Skeletal muscle satellite cell (primary cell): ENCODE data around the gene HDAC5.
A peak's percentile ranks its signal among the peaks of the same experiment; 100 is the strongest.
"Not testable (repeated sequence)": the region's sequence is repeated elsewhere in the genome, so short reads cannot be mapped to it uniquely, and the experiment has no call there.

Experiments used
- H3K27me3 ChIP-seq: 2 replicates; pipeline ENCODE4 v1.7.0; 2013; ENCODE audit warnings: low read length; ENCODE audit not compliant: control insufficient read depth, insufficient read depth
- H3K36me3 ChIP-seq: 2 replicates; pipeline ENCODE4 v1.7.0; 2013; ENCODE audit warnings: mild to moderate bottlenecking, control low read depth, low read length; ENCODE audit not compliant: insufficient read depth
- H3K4me1 ChIP-seq: 2 replicates; pipeline ENCODE4 v1.7.0; 2013; ENCODE audit warnings: low read length; ENCODE audit not compliant: control insufficient read depth, insufficient read depth
- H3K4me2 ChIP-seq: 2 replicates; pipeline ENCODE4 v1.7.0; 2013; ENCODE audit warnings: mild to moderate bottlenecking, low read length
- H3K4me3 ChIP-seq: 2 replicates; pipeline ENCODE4 v1.7.0; 2013; ENCODE audit warnings: low read length
- H3K9ac ChIP-seq: 2 replicates; pipeline ENCODE4 v1.7.0; 2013; ENCODE audit warnings: mild to moderate bottlenecking, low read depth, low read length, moderate library complexity
- H3K9me3 ChIP-seq: replicated peaks from 2 replicates; pipeline ENCODE4 v1.7.0; 2013; ENCODE audit warnings: mild to moderate bottlenecking, control low read depth, low read length

The HDAC5 gene

DNA sequence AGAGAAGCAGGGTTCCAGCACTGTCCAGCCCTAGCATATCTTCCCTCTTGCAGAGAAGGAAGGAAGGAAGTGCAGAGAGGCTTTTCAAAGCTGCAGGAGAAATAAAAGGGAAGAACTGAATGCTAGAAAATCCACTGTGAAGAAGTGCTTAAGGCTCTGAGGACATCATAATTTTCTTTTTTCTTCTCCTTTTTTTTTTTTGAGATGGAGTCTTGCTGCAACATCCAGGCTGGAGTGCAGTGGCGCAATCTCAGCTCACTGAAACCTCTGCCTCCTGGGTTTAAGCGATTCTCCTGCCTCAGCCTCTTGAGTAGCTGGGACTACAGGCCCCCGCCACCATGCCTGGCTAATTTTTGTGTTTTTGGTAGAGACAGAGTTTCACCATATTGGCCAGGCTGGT lies 25.6 kb upstream of the HDAC5 start:
- H3K36me3 ChIP-seq, result peaks cover 26% of the 10 kb centered on the region
- not testable (repeated sequence) for H3K4me3 ChIP-seq, H3K9me3 ChIP-seq, H3K4me1 ChIP-seq, H3K9ac ChIP-seq, H3K27me3 ChIP-seq, H3K4me2 ChIP-seq

- Histone ChIP-seq H3K4me3 (no peak overlapping the region), H3K36me3 (peaks cover 23% of the 10 kb centered on the region), H3K4me2 (no peak overlapping the region), H3K27me3 (no peaks in the 10 kb centered on the region), H3K9ac (no peak overlapping the region), H3K9me3 (no peaks in the 10 kb centered on the region), H3K4me1 (peaks cover 6% of the 10 kb centered on the region)
Observed at GRCh38 chr17:44147812-44148211, 24.4 kb upstream of the HDAC5 start.

- Histone ChIP-seq H3K4me2 (no peak overlapping the region), H3K36me3 (peaks cover 19% of the 10 kb centered on the region), H3K4me1 (peaks cover 10% of the 10 kb centered on the region)
Observed at GRCh38 chr17:44146375-44147346, 23.2 kb upstream of the HDAC5 start.

GRCh38 chr17:44144966-44145739 lies 21.7 kb upstream of the HDAC5 start:
- Histone ChIP-seq H3K27me3 (no peaks in the 10 kb centered on the region), H3K9me3 (no peaks in the 10 kb centered on the region), H3K4me3 (no peak overlapping the region), H3K4me1 (peaks cover 10% of the 10 kb centered on the region), H3K4me2 (no peak overlapping the region), H3K36me3 (peaks cover 19% of the 10 kb centered on the region), H3K9ac (no peak overlapping the region)

More at GRCh38 chr17:44146375-44147346, 23.2 kb upstream of the HDAC5 start:
- Histone ChIP-seq H3K9ac (no peak overlapping the region), H3K9me3 (no peaks in the 10 kb centered on the region), H3K27me3 (no peaks in the 10 kb centered on the region), H3K4me3 (no peak overlapping the region)

DNA sequence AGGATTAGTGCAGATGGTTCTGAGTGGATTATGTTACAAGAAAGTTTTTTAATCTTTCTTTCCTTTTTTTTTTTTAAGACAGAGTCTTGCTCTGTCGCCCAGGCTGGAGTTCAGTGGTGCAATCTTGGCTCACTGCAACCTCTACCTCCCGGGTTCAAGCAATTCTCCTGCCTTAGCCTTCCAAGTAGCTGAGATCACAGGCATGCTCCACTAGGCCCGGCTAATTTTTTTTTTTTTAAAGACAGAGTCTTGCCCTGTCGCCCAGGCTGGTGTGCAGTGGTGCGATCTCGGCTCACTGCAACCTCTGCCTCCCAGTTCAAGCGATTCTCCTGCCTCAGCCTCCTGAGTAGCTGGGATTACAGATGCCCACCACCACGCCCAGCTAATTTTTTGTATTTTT lies 20.5 kb upstream of the HDAC5 start:
- Histone ChIP-seq H3K4me1 (peaks cover 11% of the 10 kb centered on the region), H3K36me3 (peaks cover 14% of the 10 kb centered on the region)
- H3K27me3 ChIP-seq, H3K4me2 ChIP-seq, H3K4me3 ChIP-seq, H3K9ac ChIP-seq, H3K9me3 ChIP-seq: not testable (repeated sequence)

DNA sequence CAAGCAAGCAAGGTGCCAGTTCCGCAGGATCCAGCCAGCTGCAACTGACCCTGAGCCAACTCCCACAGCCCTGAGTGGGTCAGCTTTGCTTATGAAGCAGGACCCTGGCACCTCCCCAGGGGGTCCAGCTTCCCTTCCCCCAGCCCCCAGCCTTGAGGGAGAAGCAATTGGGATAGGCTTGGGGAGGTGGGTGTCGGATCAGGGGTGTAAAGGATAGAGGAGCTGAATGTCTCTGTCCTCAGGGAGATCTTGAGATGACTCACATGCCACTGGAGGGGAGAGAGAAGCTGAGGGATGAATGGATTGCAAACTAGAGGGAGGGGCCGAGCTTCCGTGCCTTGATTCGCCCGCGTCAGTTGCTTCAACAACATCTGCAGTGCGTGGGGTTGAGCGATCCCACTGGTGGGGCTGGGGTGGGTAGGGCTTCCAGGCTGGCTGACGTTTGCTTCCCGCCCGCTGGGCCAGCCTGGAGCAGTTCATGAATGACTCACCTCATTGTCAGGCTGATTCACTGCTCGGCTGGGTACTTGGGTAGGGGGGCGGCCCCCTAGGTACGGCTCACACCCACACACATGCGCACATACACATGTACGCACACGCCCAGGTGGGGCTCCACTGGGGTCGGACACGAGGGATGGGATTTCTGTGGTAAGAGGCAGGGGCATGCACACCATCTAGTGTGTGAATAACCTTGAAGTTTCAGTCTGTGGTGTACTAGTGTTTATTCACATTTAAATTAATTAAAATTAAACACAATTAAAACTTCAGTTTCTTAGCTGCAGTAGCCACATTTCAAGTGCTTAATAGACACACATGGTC lies 14.7 kb upstream of the HDAC5 start:
- Histone ChIP-seq H3K9me3 (no peaks in the 10 kb centered on the region), H3K27me3 (no peaks in the 10 kb centered on the region), H3K4me2 (peak overlapping the region; percentile 75), H3K36me3 (no peaks in the 10 kb centered on the region), H3K4me1 (peaks cover 20% of the 10 kb centered on the region), H3K9ac (peak overlapping the region; percentile 53), H3K4me3 (peak overlapping the region; percentile 55)

- H3K27me3 ChIP-seq, result no peaks in the 10 kb centered on the region
- H3K4me2 ChIP-seq, result no peak overlapping the region
- no peaks in the 10 kb centered on the region for H3K9me3 ChIP-seq
- H3K4me3 ChIP-seq, result no peak overlapping the region
- no peak overlapping the region for H3K9ac ChIP-seq
- H3K36me3 ChIP-seq, result no peaks in the 10 kb centered on the region
- H3K4me1 ChIP-seq, result peaks cover 15% of the 10 kb centered on the region
Observed at GRCh38 chr17:44134752-44135568, 11.5 kb upstream of the HDAC5 start.

GRCh38 chr17:44133918-44134476 lies 10.6 kb upstream of the HDAC5 start:
- Histone ChIP-seq H3K4me1 (peaks cover 15% of the 10 kb centered on the region), H3K27me3 (no peaks in the 10 kb centered on the region), H3K4me3 (no peak overlapping the region), H3K9me3 (no peaks in the 10 kb centered on the region), H3K36me3 (no peaks in the 10 kb centered on the region), H3K9ac (no peak overlapping the region), H3K4me2 (no peak overlapping the region)

DNA sequence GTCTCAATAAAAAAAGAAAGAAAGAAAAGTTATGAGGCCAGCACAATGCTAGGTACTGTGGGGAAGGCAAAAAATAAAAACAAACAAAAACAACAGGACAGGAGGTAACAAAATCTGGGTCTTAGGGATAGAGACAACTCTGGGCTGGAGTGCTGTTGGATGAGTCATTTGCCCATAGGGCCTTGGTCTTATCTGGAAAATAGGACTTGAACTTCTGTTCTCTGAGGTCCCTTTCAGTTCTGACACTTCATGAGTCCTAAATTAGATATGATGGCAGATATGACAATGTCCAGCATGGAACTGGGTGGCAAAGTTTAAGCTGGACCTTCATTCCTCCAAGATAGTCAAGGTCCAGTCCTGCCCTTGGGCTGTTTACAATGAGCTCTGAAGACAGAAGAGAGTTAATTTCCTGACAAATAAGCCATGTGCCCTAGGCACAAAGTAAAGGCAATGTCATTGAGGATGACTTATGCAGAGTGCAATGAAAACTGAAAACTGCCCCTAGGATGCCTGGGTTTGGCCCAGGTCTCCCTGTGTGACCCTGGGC lies 8.9 kb upstream of the HDAC5 start:
- H3K9ac ChIP-seq, result no peak overlapping the region
- no peaks in the 10 kb centered on the region for H3K36me3 ChIP-seq
- H3K4me2 ChIP-seq, result no peak overlapping the region
- H3K27me3 ChIP-seq, result no peaks in the 10 kb centered on the region
- no peak overlapping the region for H3K4me3 ChIP-seq
- H3K4me1 ChIP-seq, result peaks cover 1% of the 10 kb centered on the region
- no peaks in the 10 kb centered on the region for H3K9me3 ChIP-seq

DNA sequence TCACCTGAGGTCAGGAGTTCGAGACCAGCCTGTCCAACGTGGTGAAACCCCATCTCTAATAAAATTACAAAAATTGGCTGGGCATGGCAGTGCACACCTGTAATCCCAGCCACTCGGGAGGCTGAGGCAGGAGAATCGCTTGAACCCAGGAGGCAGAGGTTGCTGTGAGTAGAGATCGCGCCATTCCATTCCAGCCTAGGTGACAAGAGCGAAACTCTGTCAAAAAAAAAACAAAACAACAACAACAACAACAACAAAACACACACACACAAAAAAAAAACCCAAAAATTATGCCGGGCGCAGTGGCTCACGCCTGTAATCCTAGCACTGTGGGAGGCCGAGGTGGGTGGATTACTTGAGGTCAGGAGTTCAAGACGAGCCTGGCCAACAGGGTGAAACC lies 7.9 kb upstream of the HDAC5 start:
- H3K4me3 ChIP-seq, H3K9me3 ChIP-seq, H3K4me1 ChIP-seq, H3K27me3 ChIP-seq, H3K9ac ChIP-seq, H3K4me2 ChIP-seq, H3K36me3 ChIP-seq: not testable (repeated sequence)
